Activated T-cell treated with anti-CD3 and anti-CD28 coated beads, Interleukin-2, amount 50 U/mL, for 4 hours (primary cell): ENCODE results near the gene SLC24A3. TPM values are rescaled to one million over a fixed set of nuclear protein-coding genes. Genes with fewer than 3 reads are reported as not detected.

Source experiments
- ATAC-seq, 2 donors: fragments of 200-7000 bp; cut with Tn5 transposase; one replicate each; pipeline ENCODE4 v1.10.0; 2021
- DNase-seq: peaks from one replicate; pipeline ENCODE4 v3.0.0-alpha.2; 2020
- H3K27me3 Mint-ChIP-seq: one replicate; pipeline ENCODE4 v1.8.0; 2021; ENCODE audit warnings: low read depth, mixed read lengths
- H3K36me3 Mint-ChIP-seq: one replicate; pipeline ENCODE4 v1.8.0; 2022; ENCODE audit warnings: mixed read lengths; ENCODE audit not compliant: insufficient read depth
- H3K4me1 Mint-ChIP-seq: one replicate; pipeline ENCODE4 v1.8.0; 2021; ENCODE audit warnings: low read depth, mixed read lengths
- H3K4me3 Mint-ChIP-seq: one replicate; pipeline ENCODE4 v1.8.0; 2021; ENCODE audit warnings: mild to moderate bottlenecking, moderate library complexity, mixed read lengths
- H3K9me3 Mint-ChIP-seq: one replicate; pipeline ENCODE4 v1.8.0; 2021; ENCODE audit warnings: mixed read lengths
- total RNA-seq, 3 donors: library from RNA; stranded (reverse); gene quantifications; one replicate each; pipeline ENCODE4 v1.2.1, GENCODE V29; 2021

The SLC24A3 gene
- total RNA-seq, 3 donors from 2014 or later, result 0.05 to 0.10 TPM; not detected in 1

- no peak for ATAC-seq
- no peaks in the 10 kb centered on the region for H3K27me3 Mint-ChIP-seq
- peaks cover 8% of the 10 kb centered on the region for H3K9me3 Mint-ChIP-seq
- no peaks in the 10 kb centered on the region for H3K4me1 Mint-ChIP-seq
- H3K36me3 Mint-ChIP-seq, result no peaks in the 10 kb centered on the region
- DNase-seq, result no peak
- no peak overlapping the region for H3K4me3 Mint-ChIP-seq
Observed at GRCh38 chr20:19406381-19406780, 193.9 kb downstream of the SLC24A3 start.

- DNase-seq, result no peak
- ATAC-seq, result no peak
- Mint-ChIP-seq H3K36me3 (no peaks in the 10 kb centered on the region), H3K27me3 (no peaks in the 10 kb centered on the region), H3K4me1 (no peaks in the 10 kb centered on the region), H3K4me3 (no peak overlapping the region), H3K9me3 (peaks cover 8% of the 10 kb centered on the region)
Observed at GRCh38 chr20:19407196-19407595, 194.8 kb downstream of the SLC24A3 start.

- ATAC-seq (no peak), DNase-seq (no peak)
- no peaks in the 10 kb centered on the region for H3K36me3 Mint-ChIP-seq
- no peaks in the 10 kb centered on the region for H3K27me3 Mint-ChIP-seq
- peaks cover 8% of the 10 kb centered on the region for H3K9me3 Mint-ChIP-seq
- H3K4me1 Mint-ChIP-seq, result no peaks in the 10 kb centered on the region
- no peak overlapping the region for H3K4me3 Mint-ChIP-seq
Observed at GRCh38 chr20:19407736-19408135, 195.3 kb downstream of the SLC24A3 start.

GRCh38 chr20:19408971-19409370, 196.5 kb downstream of the SLC24A3 start:
- ATAC-seq (no peak), DNase-seq (no peak)
- H3K4me1 Mint-ChIP-seq, result no peaks in the 10 kb centered on the region
- H3K36me3 Mint-ChIP-seq, result no peaks in the 10 kb centered on the region
- H3K27me3 Mint-ChIP-seq, result no peaks in the 10 kb centered on the region
- H3K9me3 Mint-ChIP-seq, result peaks cover 8% of the 10 kb centered on the region
- H3K4me3 Mint-ChIP-seq, result no peak overlapping the region

GRCh38 chr20:19411811-19412210, 199.4 kb downstream of the SLC24A3 start:
- no peak for ATAC-seq
- H3K4me3 Mint-ChIP-seq, result no peak overlapping the region
- H3K36me3 Mint-ChIP-seq, result no peaks in the 10 kb centered on the region
- no peaks in the 10 kb centered on the region for H3K4me1 Mint-ChIP-seq
- no peaks in the 10 kb centered on the region for H3K27me3 Mint-ChIP-seq
- DNase-seq, result no peak
- peaks cover 8% of the 10 kb centered on the region for H3K9me3 Mint-ChIP-seq

- Mint-ChIP-seq H3K4me1 (no peaks in the 10 kb centered on the region), H3K9me3 (peaks cover 8% of the 10 kb centered on the region), H3K36me3 (no peaks in the 10 kb centered on the region), H3K27me3 (no peaks in the 10 kb centered on the region), H3K4me3 (no peak overlapping the region)
- DNase-seq, result no peak
- no peak for ATAC-seq
Observed at GRCh38 chr20:19412254-19412653, 199.8 kb downstream of the SLC24A3 start.

GRCh38 chr20:19414600-19414999, 202.2 kb downstream of the SLC24A3 start:
- no peaks in the 10 kb centered on the region for H3K4me1 Mint-ChIP-seq
- H3K9me3 Mint-ChIP-seq, result peaks cover 3% of the 10 kb centered on the region
- no peak for DNase-seq
- H3K36me3 Mint-ChIP-seq, result no peaks in the 10 kb centered on the region
- no peak overlapping the region for H3K4me3 Mint-ChIP-seq
- no peaks in the 10 kb centered on the region for H3K27me3 Mint-ChIP-seq
- ATAC-seq, result no peak

- H3K27me3 Mint-ChIP-seq, result no peaks in the 10 kb centered on the region
- ATAC-seq (no peak), DNase-seq (no peak)
- no peaks in the 10 kb centered on the region for H3K4me1 Mint-ChIP-seq
- H3K36me3 Mint-ChIP-seq, result no peaks in the 10 kb centered on the region
- no peak overlapping the region for H3K4me3 Mint-ChIP-seq
- peaks cover 3% of the 10 kb centered on the region for H3K9me3 Mint-ChIP-seq
Observed at GRCh38 chr20:19415786-19416185, 203.3 kb downstream of the SLC24A3 start.

- no peaks in the 10 kb centered on the region for H3K36me3 Mint-ChIP-seq
- H3K9me3 Mint-ChIP-seq, result peaks cover 8% of the 10 kb centered on the region
- no peaks in the 10 kb centered on the region for H3K4me1 Mint-ChIP-seq
- H3K27me3 Mint-ChIP-seq, result no peaks in the 10 kb centered on the region
- DNase-seq (no peak), ATAC-seq (no peak)
- H3K4me3 Mint-ChIP-seq, result no peak overlapping the region
Observed at GRCh38 chr20:19416627-19417026, 204.2 kb downstream of the SLC24A3 start.

- no peak overlapping the region for H3K4me3 Mint-ChIP-seq
- DNase-seq, result no peak
- no peaks in the 10 kb centered on the region for H3K27me3 Mint-ChIP-seq
- peaks cover 8% of the 10 kb centered on the region for H3K9me3 Mint-ChIP-seq
- H3K36me3 Mint-ChIP-seq, result no peaks in the 10 kb centered on the region
- no peak for ATAC-seq
- no peaks in the 10 kb centered on the region for H3K4me1 Mint-ChIP-seq
Observed at GRCh38 chr20:19419396-19419795, 207.0 kb downstream of the SLC24A3 start.

GRCh38 chr20:19423097-19423899, 210.9 kb downstream of the SLC24A3 start:
- no peak overlapping the region for H3K4me3 Mint-ChIP-seq
- no peaks in the 10 kb centered on the region for H3K36me3 Mint-ChIP-seq
- H3K9me3 Mint-ChIP-seq, result peaks cover 5% of the 10 kb centered on the region
- DNase-seq (no peak), ATAC-seq (no peak)
- H3K4me1 Mint-ChIP-seq, result no peaks in the 10 kb centered on the region
- peaks cover 2% of the 10 kb centered on the region for H3K27me3 Mint-ChIP-seq

GRCh38 chr20:19423900-19424620, 211.6 kb downstream of the SLC24A3 start:
- H3K4me1 Mint-ChIP-seq, result no peaks in the 10 kb centered on the region
- DNase-seq (no peak), ATAC-seq (no peak)
- H3K9me3 Mint-ChIP-seq, result peaks cover 5% of the 10 kb centered on the region
- peaks cover 2% of the 10 kb centered on the region for H3K27me3 Mint-ChIP-seq
- no peaks in the 10 kb centered on the region for H3K36me3 Mint-ChIP-seq
- no peak overlapping the region for H3K4me3 Mint-ChIP-seq

- no peak for DNase-seq
- Mint-ChIP-seq H3K9me3 (peaks cover 3% of the 10 kb centered on the region), H3K27me3 (peaks cover 2% of the 10 kb centered on the region), H3K36me3 (no peaks in the 10 kb centered on the region), H3K4me3 (no peak overlapping the region), H3K4me1 (no peaks in the 10 kb centered on the region)
- ATAC-seq, result no peak
Observed at GRCh38 chr20:19426356-19426755, 213.9 kb downstream of the SLC24A3 start.

- DNase-seq, result no peak
- H3K36me3 Mint-ChIP-seq, result no peaks in the 10 kb centered on the region
Observed at GRCh38 chr20:19427480-19427879, 215.0 kb downstream of the SLC24A3 start.

GRCh38 chr20:19427913-19428312, 215.5 kb downstream of the SLC24A3 start:
- no peaks in the 10 kb centered on the region for H3K9me3 Mint-ChIP-seq
- DNase-seq (no peak), ATAC-seq (no peak)
- H3K4me3 Mint-ChIP-seq, result no peak overlapping the region
- H3K4me1 Mint-ChIP-seq, result no peaks in the 10 kb centered on the region
- H3K36me3 Mint-ChIP-seq, result no peaks in the 10 kb centered on the region
- H3K27me3 Mint-ChIP-seq, result peaks cover 2% of the 10 kb centered on the region

More at GRCh38 chr20:19427480-19427879, 215.0 kb downstream of the SLC24A3 start:
- no peak for ATAC-seq
- Mint-ChIP-seq H3K27me3 (peaks cover 2% of the 10 kb centered on the region), H3K4me1 (no peaks in the 10 kb centered on the region), H3K9me3 (no peaks in the 10 kb centered on the region), H3K4me3 (no peak overlapping the region)
